NCI-H2081 (cell line): Measurements from ENCODE around the gene ZNF548.
A peak's percentile ranks its signal among the peaks of the same experiment; 100 is the strongest.
"Not testable (repeated sequence)": the region's sequence is repeated elsewhere in the genome, so short reads cannot be mapped to it uniquely, and the experiment has no call there.

Experiments
- DNase-seq, 2 experiments: peaks; one replicate each; lab custom pipeline; 2025; lab: John Stamatoyannopoulos, UW

The ZNF548 gene

DNA sequence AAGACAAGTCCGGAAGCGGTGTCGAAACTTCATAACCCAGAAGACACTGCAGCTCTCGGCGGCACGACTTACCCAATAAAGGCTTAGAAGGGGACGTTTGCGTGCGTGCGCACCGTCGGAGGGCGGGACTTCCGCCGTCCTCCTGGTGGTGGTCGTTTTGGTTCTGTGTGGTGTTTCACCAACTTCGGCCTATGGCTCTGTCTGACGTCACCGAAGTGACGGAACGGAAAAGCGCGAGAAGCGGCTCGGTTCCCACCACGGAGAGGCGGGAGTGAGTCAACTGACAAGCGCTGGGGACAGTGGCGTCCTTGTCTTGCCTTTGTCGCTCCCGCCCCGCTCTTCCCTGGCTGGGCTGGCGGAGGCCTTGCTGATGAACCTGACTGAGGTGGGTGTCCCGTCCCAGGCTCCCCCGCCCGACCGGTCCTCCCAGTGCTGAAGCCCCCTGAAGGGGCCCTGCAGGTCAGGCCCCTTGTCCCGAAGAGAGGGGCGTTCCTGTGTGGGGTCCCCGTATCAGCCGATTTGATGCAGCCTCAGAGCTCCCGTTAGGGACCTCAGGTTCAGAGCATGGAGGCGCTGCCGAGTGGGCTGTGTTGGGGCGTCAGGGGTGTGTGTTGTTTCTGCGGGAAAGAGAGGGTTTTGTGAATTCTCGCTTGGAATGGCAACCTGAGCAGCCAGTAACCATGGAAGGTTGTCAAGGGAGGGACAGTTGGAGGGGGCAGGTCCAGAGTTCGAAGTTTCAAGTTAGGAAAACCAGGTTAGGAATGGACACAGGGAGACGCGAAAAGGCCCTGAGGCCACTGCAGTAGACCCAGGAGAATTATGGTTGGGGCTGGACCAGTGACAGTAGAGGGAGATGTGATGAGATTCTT is at the start of gene ZNF548:
TSS of gene ZNF548 (plus strand) at position 125 of the 869 bp plus-strand sequence. CDS start at position 371, 246 bp downstream.
- DNase-seq: peak; percentile 95 to 98

GRCh38 chr19:57342582-57342981 is 47.1 kb upstream of the ZNF548 start:
- DNase-seq: no peak

- DNase-seq: no peak
These were observed 41.5 kb upstream of the ZNF548 start for GRCh38 chr19:57348136-57348535.

- DNase-seq: peak; percentile 90 to 98
These were observed 38.5 kb upstream of the ZNF548 start, which contains the start of gene ZNF304 for GRCh38 chr19:57350877-57351805. TSS of gene ZNF304 (plus strand) at chr19:57351271. CDS start at chr19:57351665, 394 bp downstream.

- no peak for DNase-seq
These were observed 37.8 kb upstream of the ZNF548 start for GRCh38 chr19:57351867-57352266.

- no peak for DNase-seq
These were observed 33.7 kb upstream of the ZNF548 start for GRCh38 chr19:57355916-57356315.

- no peak for DNase-seq
These were observed 32.2 kb upstream of the ZNF548 start for GRCh38 chr19:57357406-57357805.

DNA sequence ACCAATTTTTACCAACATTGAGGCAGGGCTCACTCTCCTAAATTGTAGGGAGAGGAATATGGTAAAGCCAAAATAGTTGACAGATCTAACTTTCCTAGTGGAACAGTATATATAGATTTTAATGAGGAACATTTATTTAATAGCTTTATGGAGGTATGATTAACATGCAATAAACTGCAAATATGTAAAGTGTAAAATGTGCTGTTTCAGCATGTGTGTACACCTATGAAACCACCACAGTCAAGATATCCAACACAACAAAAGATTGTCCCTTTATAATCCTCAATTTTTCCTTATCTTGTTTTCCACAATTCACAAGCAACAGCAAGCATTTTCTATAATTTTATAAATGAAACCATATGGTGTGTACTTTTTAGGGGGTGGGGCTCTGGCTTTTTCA is 30.4 kb upstream of the ZNF548 start:
- no peak for DNase-seq

GRCh38 chr19:57362419-57362818 is 27.2 kb upstream of the ZNF548 start:
- DNase-seq: no peak

DNA sequence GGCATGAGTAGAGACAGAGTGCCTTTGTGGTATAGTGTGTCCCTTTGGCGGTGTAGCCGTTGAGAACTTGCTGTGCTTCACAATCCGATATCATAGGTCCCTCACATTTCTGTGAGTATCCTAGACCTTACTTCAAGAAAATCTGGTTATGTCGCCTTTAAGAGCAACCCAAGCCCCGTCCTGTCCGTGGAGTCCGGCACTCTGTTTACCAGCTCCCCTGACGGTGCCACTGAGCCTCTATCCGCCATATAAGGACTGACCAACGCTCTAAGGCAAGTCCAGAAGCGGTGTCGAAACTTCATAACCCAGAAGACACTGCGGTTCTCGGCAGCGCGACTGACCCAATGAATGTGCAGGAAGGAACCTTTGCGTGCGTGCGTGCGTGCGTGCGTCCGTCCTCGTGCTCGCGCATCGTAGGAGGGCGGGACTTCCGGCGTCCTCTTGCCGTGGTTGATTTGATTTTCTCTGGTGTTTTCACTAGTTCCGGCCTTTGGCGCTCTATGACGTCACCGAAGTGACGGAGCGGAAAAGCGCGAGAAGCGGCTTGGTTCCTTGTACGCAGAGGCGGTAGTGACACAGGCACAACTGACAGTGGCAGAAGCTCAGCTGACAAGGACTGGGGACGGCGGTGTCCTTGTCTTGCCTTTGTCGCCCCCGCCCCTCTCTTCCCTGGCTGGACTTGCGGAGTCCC is 26.5 kb upstream of the ZNF548 start, which contains the start of the genes TRAPPC2B and ZNF547:
TSS of gene TRAPPC2B (plus strand) at position 555 of the 691 bp plus-strand sequence. CDS start 1,283 bp downstream, outside the sequence.
TSS of gene ZNF547 (plus strand) at position 555 of the 691 bp plus-strand sequence. CDS start 5,005 bp downstream, outside the sequence.
- DNase-seq: peak; percentile 98 to 99

DNA sequence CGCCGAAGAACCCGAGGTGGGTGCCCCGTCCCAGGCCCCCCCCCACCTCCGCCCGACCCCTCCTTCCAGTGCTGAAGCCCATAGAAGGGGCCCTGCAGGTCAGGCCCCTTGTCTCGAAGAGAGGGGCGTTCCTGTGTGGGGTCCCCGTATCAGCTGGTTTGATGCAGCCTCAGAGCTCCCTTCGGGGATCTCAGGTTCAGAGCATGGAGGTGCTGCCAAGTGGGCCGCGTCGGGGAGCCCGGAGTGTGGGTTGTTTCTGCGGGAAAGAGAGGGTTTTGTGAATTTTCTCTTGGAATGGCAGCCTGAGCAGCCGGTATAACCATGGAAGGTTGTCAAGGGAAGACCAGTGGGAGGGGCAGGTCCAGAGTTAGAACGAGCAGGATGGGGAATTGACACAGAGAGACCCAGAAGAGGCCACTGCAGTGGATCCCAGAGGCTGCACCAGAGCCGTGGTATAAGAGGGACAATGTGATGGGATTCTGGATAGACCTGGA is 25.9 kb upstream of the ZNF548 start:
- DNase-seq: no peak

- DNase-seq: no peak
These were observed 22.9 kb upstream of the ZNF548 start for GRCh38 chr19:57366776-57367175.

GRCh38 chr19:57374179-57374578 is 15.5 kb upstream of the ZNF548 start:
- no peak for DNase-seq

DNA sequence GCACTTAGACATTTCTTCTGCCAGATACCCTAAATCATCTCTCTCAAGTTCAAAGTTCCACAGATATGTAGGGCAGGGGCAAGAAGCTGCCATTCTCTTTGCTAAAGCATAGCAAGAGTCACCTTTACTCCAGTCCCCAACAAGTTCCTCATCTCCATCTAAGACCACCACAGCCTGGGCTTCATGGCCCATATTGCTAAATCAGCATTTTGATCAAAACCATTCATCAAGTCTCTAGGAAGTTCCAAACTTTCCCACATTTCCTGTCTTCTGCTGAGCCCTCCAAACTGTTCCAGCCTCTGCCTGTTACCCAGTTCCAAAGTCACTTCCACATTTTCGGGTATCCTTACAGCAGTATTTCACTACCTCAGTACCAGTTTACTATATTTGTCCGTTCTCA is 15.0 kb upstream of the ZNF548 start:
- not testable (repeated sequence) for DNase-seq

- DNase-seq: no peak
These were observed 13.5 kb upstream of the ZNF548 start for GRCh38 chr19:57376151-57376550.

DNA sequence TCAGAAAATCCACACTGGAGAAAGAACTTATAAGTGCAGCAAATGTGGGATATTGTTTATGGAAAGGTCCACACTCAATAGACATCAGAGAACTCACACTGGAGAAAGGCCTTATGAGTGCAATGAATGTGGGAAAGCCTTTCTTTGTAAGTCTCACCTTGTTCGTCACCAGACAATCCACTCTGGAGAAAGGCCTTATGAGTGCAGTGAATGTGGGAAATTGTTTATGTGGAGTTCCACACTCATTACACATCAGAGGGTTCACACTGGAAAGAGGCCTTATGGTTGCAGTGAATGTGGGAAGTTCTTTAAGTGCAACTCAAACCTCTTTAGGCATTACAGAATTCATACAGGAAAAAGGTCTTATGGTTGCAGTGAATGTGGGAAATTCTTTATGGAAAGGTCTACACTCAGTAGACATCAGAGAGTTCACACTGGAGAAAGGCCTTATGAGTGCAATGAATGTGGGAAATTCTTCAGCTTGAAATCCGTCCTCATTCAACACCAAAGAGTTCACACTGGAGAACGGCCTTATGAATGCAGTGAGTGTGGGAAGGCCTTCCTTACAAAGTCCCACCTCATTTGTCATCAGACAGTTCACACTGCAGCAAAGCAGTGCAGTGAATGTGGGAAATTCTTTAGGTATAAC is 12.0 kb upstream of the ZNF548 start:
- DNase-seq: no peak

DNA sequence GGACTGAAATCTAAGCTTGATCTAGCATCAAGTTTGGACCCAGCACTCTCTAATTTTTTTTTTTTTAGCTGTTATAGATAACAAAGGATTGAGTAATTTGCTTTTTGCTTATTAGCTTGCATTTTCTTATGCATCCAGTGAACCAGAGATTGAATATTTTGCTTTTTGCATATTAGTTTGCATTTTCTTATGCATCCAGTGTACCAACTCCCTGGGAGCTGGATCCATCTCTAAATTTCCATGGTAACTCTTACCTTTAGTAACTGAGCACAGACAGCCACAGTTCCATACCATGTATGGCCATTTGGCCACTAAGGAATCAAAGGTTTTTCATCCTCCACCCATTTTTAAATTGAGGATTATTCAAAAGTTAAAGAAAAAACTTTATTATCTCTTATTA is 8.7 kb upstream of the ZNF548 start:
- DNase-seq: no peak

GRCh38 chr19:57382806-57383488 is 6.7 kb upstream of the ZNF548 start:
- DNase-seq: no peak

DNA sequence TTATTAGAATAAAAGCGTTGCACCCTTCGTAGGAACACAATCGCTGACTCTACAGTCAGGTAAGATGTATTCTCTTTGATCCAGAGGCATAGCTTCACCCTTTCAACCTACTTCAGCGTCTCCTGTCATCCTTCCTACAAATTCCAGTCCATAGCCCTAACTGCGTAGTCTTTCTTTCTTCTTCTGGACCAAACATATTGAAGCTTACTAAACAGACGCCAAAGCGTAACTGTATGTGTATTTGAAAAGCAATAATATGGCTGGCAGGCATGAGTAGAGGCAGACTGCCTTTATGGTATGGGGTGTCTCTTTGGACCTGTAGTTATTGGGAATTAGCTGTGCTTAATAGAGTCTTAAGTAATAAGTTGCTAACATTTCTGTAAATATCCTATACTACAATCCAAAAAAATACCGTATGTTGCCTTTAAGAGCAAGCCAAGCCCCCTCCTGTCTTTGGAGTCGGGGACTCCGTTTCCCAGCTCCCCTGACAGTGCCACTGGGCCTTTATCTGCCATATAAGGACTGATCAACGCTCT is 392 bp upstream of the ZNF548 start:
- DNase-seq: no peak

DNA sequence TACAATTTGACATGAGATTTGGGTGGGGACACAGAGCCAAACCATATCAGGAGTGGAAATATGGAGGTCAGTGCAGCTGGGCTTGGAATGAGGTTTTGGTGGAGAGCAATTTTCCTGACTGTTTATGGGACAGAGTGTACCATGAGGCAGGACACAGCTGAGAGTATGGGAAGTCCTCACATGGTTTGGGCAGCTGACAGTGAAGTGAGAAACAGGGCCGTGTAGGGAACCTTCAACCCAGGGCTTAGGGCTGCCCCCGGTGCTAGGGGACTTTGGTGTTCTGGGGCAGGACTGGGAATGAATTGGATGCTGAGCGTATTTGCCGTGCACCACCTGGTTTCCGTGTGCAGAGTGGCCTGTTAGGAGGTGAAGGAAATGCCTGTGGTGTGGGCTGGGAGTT is 6.1 kb downstream of the ZNF548 start:
- DNase-seq: no peak
